ENCODE results near the gene C4orf33.
"Not testable (repeated sequence)": the region's sequence is repeated elsewhere in the genome, so short reads cannot be mapped to it uniquely, and the experiment has no call there.

C4orf33 gene, protein sequence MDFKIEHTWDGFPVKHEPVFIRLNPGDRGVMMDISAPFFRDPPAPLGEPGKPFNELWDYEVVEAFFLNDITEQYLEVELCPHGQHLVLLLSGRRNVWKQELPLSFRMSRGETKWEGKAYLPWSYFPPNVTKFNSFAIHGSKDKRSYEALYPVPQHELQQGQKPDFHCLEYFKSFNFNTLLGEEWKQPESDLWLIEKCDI
- 3.2 to 7.0 reads per million in 2 experiments for total RNA-seq

DNA sequence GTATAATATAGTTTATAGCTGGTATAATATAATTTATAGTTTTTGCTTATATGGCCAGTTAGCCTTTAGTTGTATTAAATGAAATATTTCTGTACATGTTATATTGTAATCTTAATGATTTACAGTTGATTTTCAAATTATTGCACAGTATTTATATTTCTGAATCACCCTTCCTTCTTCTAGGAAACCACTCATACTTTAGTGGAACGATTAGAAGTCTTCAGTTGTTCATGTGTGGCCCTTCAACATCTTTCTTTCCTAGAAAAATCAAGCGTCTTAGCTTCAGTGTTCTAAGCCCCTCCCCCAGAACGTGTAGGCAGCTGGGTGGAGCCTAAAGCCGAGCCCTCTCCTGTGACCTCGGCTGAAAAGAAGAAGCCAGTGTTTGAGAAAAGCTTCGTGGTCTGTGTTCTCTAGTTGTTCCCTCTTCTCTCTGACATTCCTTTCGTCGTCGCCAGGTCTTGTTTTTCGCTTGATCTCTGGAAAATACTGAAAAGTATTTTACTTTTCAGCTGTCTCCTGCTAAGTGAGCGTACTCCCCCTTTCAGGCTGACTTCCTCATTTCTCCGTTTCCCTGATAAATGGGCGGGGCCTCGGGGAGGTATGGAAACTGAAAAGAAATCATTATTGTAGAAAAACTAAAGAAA, at the start of gene C4orf33:
Gene C4orf33 (plus strand): TSS at position 342 of the 644 bp plus-strand sequence. CDS start 6,459 bp downstream, outside the sequence.
- DNase-seq (ENCODE audit: low read depth): peak; percentile 58

GRCh38 chr4:129059028-129059427, 36.9 kb upstream of the C4orf33 start:
- no peak for DNase-seq (ENCODE audit: low read depth)

GRCh38 chr4:129062580-129062979, 33.4 kb upstream of the C4orf33 start:
- DNase-seq (ENCODE audit: low read depth): no peak

DNA sequence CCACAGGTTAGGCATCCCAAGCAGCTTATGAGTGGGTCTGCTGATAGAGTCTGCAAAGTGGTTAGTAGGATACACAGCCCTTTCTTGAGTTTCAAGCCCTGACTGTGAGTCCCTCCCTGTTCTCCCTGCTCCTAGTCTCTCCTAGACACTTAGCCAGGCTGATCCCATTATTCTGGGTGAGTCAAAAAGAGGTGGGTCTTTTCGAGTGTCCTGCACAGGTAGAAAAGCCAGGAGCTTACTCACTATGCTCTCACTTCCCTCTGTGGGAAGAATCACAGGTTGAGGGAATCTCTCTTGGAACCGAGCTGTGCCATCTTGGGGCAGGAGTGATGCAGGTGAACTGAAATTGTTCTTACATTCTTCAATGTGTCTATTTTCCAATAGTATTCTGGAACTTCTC, 32.3 kb upstream of the C4orf33 start:
- DNase-seq (ENCODE audit: low read depth): no peak

- no peak for DNase-seq (ENCODE audit: low read depth)
These were observed 31.2 kb upstream of the C4orf33 start for GRCh38 chr4:129064717-129065116.

GRCh38 chr4:129069537-129069936, 26.4 kb upstream of the C4orf33 start:
- not testable (repeated sequence) for DNase-seq (ENCODE audit: low read depth)

GRCh38 chr4:129077326-129077725, 18.6 kb upstream of the C4orf33 start:
- no peak for DNase-seq (ENCODE audit: low read depth)

GRCh38 chr4:129080129-129080528, 15.8 kb upstream of the C4orf33 start:
- no peak for DNase-seq (ENCODE audit: low read depth)

- DNase-seq (ENCODE audit: low read depth): no peak
These were observed 13.7 kb upstream of the C4orf33 start for GRCh38 chr4:129082302-129082701.

DNA sequence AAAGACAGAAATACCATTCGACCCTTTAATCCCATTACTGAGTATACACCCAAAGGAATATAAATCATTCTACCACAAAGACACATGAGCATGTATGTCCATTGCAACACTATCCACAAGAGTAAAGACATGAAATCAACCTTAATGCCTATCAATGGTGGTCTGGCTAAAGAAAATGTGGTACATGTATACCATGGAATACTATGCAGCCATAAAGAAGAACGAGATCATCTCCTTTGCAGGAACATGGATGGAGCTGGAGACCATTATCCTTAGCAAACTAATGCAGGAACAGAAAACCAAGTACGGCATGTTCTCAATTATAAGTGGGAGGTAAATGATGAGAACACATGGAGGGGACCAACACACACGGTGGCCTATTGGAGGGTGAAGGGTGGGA, 10.5 kb upstream of the C4orf33 start:
- DNase-seq (ENCODE audit: low read depth): no peak

DNA sequence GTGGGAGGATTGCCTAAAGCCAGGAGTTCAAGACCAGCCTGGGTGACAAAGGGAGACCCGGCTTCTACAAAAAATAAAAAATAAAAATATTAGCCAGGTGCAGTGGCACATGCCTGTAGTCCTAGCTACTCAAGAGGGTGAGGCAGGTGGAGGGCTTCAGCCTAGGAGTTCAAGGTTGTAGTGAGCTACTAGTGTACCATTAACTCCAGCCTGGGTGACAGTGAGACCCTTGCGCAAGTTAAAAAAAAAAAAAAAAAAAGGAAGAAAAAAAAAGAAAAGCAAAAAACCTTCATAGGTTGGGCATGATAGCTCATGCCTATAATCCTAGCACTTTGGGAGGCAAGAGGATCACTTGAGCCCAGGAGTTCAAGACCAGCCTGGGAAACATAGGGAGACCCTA, 8.4 kb upstream of the C4orf33 start:
- DNase-seq (ENCODE audit: low read depth): no peak

- no peak for DNase-seq (ENCODE audit: low read depth)
These were observed 3.2 kb upstream of the C4orf33 start for GRCh38 chr4:129092631-129093190.

- DNase-seq (ENCODE audit: low read depth): peak; percentile 93
These were observed 2.6 kb upstream of the C4orf33 start, which contains the start of gene SCLT1 for GRCh38 chr4:129093191-129093920. Gene SCLT1 (minus strand): TSS chr4:129093539. CDS start chr4:129093103, 436 bp downstream.

DNA sequence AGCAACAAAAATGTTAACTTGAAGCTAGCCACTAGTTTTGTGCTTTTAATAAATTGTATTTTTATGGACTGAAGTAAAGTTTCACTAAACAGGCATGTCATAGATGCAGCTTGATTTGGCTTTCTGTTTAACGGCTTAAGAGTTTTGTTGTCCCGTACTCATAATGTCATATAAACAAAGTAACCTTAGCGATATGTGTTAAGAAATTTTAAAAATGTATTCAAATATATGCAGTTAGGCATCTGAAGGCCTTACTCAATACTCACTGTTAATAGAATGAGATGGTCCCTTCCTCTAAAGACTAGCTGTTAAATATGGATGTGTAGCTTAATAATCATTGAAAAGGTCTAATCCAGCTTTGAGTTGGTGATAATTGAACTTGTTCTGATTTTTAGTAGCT, 1.6 kb upstream of the C4orf33 start:
- no peak for DNase-seq (ENCODE audit: low read depth)

DNA sequence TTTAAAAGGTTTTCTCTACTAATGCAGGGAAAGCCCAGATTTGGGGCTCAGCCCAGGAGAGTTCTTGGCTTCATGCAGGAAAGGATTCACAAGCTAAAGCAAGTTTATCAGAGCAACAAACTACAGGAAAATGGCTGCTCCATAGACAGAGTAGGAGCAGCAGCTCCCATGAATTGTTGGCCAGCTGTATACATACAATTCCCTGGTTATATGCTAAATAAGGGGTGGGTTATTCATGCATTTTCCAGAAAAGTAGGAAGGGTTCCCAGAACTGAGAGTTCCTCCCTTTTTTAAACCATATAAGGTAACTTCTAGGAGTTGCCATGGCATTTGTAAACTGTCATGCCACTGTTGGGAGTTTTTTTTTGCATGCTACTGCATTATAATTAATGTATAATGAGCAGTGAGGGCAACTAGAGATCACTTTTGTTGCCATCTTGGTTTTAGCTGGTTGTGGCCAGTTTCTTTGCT, 2.6 kb downstream of the C4orf33 start:
- DNase-seq (ENCODE audit: low read depth): no peak

DNA sequence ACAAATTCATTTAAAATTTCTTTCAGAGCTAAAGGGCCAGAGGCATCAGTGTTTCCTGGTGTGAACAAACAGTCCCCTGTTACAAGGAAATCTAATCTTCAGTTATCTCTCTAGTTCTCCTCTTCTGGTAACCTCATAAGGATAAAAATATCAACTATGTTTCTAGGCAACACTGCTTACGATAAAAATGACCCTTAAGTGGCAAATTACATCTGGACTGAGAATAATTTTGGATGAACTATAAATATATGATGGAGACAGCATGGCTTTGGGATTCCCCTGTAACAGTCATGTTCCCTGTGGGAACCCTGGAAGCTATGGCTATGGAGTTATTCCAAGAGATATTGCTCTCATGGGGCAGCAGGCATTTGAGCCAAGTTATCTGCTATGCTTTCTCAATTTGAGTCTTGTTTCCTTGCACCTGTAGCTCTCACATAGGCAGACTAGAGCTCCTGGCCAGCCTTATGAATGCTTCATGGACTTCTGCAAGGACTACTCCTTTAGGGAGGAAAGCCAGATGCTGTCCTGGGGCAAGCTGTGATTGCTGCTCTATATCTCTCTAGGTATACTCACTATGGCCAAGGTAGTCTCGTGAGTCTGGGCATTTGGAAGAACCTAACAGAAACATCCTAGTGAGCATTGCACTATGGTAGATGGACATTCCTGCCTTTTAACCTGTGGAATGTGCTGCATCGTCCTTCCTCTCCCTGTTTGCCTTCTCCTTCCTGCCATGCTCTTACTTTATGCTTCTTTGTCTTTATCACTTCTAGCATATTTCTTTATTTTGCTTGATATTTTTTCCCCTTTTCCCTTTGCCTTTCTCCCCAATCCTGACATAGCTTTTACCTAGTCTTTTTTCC, 14.2 kb downstream of the C4orf33 start:
- DNase-seq (ENCODE audit: low read depth): no peak

GRCh38 chr4:129110931-129111330, 15.0 kb downstream of the C4orf33 start:
- no peak for DNase-seq (ENCODE audit: low read depth)

GRCh38 chr4:129111919-129112318, 16.0 kb downstream of the C4orf33 start:
- no peak for DNase-seq (ENCODE audit: low read depth)

DNA sequence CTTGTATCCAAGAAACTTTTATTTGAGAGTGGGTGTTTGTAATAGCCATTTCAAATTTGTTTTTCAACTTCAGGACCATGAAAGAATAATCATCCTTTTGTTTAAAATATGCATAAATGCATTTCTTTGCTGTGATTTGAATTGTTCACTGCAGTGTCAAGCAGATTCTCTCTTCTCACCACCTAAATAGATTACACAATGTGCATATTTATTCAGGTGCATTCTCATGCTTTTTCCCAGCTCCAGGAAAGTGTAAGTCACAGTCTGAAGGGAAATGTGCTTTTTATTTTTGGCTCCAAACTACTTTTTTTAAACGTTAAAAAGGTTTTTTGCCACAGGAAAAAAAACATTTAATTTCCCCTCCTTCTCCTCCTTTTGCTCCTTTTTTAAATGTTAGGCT, 17.5 kb downstream of the C4orf33 start:
- DNase-seq (ENCODE audit: low read depth): no peak

- no peak for DNase-seq (ENCODE audit: low read depth)
These were observed 18.0 kb downstream of the C4orf33 start for GRCh38 chr4:129113919-129114318.

- DNase-seq (ENCODE audit: low read depth): no peak
These were observed 21.8 kb downstream of the C4orf33 start for GRCh38 chr4:129117705-129118104.

DNA sequence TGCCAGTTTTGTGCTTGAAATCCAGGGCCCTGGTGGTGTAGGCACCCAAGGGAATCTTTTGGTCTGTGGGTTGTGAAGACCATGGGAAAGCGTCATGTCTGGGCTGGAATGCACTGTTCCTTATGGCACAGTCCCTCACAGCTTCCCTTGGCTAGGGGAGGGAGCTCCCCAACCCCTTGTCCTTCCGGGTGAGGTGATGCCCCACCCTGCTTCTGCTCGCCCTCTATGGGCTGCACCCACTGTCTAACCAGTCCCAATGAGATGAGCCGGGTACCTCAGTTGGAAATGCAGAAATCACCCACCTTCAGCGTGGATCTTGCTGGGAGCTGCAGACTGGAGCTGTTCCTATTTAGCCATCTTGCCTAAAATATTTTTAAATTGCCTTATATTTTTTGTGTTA, 30.7 kb downstream of the C4orf33 start:
- DNase-seq (ENCODE audit: low read depth): not testable (repeated sequence)
